Fibroblast of the conjunctiva (primary cell): ENCODE measurements around the gene TLCD5.
A peak's percentile ranks its signal among the peaks of the same experiment; 100 is the strongest.

Experiments used
- DNase-seq: peaks from one replicate; pipeline ENCODE4 v3.0.0-alpha.2; 2010; ENCODE audit warnings: low read depth

TLCD5 gene

GRCh38 chr11:120308081-120308480 lies 17.0 kb upstream of the TLCD5 start:
- no peak for DNase-seq

- no peak for DNase-seq
Measured at GRCh38 chr11:120310870-120311269, 14.2 kb upstream of the TLCD5 start.

- no peak for DNase-seq
Measured at GRCh38 chr11:120314861-120315260, 10.2 kb upstream of the TLCD5 start.

- no peak for DNase-seq
Measured at GRCh38 chr11:120316880-120317688, 8.0 kb upstream of the TLCD5 start.

- no peak for DNase-seq
Measured at GRCh38 chr11:120317689-120318480, 7.2 kb upstream of the TLCD5 start.

- DNase-seq: no peak
Measured at GRCh38 chr11:120318906-120319305, 6.2 kb upstream of the TLCD5 start.

GRCh38 chr11:120326228-120326627 lies 1.1 kb downstream of the TLCD5 start:
- no peak for DNase-seq

- DNase-seq: no peak
Measured at GRCh38 chr11:120326845-120327281, 1.8 kb downstream of the TLCD5 start.

GRCh38 chr11:120327311-120327710 lies 2.2 kb downstream of the TLCD5 start:
- no peak for DNase-seq

GRCh38 chr11:120329556-120329955 lies 4.5 kb downstream of the TLCD5 start:
- DNase-seq: no peak

- no peak for DNase-seq
Measured at GRCh38 chr11:120330045-120330444, 4.9 kb downstream of the TLCD5 start.

- peak; percentile 92 for DNase-seq
Measured at GRCh38 chr11:120331301-120331996, 6.3 kb downstream of the TLCD5 start.

GRCh38 chr11:120332822-120333716 lies 8.0 kb downstream of the TLCD5 start:
- no peak for DNase-seq

GRCh38 chr11:120333801-120334200 lies 8.7 kb downstream of the TLCD5 start:
- no peak for DNase-seq

GRCh38 chr11:120334332-120334731 lies 9.2 kb downstream of the TLCD5 start:
- DNase-seq: no peak

GRCh38 chr11:120334894-120335462 lies 9.9 kb downstream of the TLCD5 start:
- peak; percentile 87 for DNase-seq

- DNase-seq: no peak
Measured at GRCh38 chr11:120335556-120335907, 10.4 kb downstream of the TLCD5 start.

GRCh38 chr11:120335908-120336640 lies 11.0 kb downstream of the TLCD5 start, which contains the start of gene ARHGEF12:
Gene ARHGEF12, plus strand, starts transcription at chr11:120336413. Its CDS starts 831 bp downstream, at chr11:120337244.
- DNase-seq: peak; percentile 91

- no peak for DNase-seq
Measured at GRCh38 chr11:120336641-120337354, 11.7 kb downstream of the TLCD5 start.
